B cell (primary cell): Measurements from ENCODE around the gene BRAF. TPM values are rescaled to one million over a fixed set of nuclear protein-coding genes. Genes with fewer than 3 reads are reported as not detected.

Experiments used
- ATAC-seq: fragments of 200-7000 bp; cut with Tn5 transposase; one replicate; pipeline ENCODE4 v1.10.0; 2021; ENCODE audit warnings: low read depth, mild to moderate bottlenecking, moderate number of reproducible peaks, moderate library complexity
- CTCF ChIA-PET: fragments of 350-600 bp; sonication (Branson Sonifier 250); formaldehyde crosslinking; loops from one replicate; lab custom pipeline; 2021; ENCODE audit warnings: antibody characterized with exemption, inconsistent platforms; lab: Charles Lee
- POLR2A ChIA-PET: fragments of 350-600 bp; sonication (Branson Sonifier 250); formaldehyde crosslinking; loops from one replicate; lab custom pipeline; 2021; ENCODE audit warnings: antibody characterized with exemption; lab: Charles Lee
- DNase-seq: peaks from one replicate; pipeline ENCODE4 v3.0.0; 2013
- H2AFZ ChIP-seq: 2 replicates; pipeline ENCODE4 v1.6.1; 2012; ENCODE audit warnings: mild to moderate bottlenecking, low read depth, low read length; ENCODE audit not compliant: insufficient read depth, poor library complexity, severe bottlenecking
- H3K27ac ChIP-seq, 2 donors: 1 replicate in 1 of 2; 2 replicates in 1 of 2; pipeline ENCODE4 v1.5.1; 2012 to 2013; ENCODE audit warnings: low read length in 2 of 2, mild to moderate bottlenecking in 2 of 2, moderate library complexity in 1 of 2
- H3K27me3 ChIP-seq, 4 experiments: fragments of 200-600 bp in 1 of 4; sonication (generic) in 1 of 4; replicated peaks in 1 of 4; 1 replicate in 2 of 4; 2 replicates in 2 of 4; pipeline versions ENCODE4 v1.6.1 to v1.7.0; 2013 to 2016; ENCODE audit warnings: low read length in 3 of 4, mild to moderate bottlenecking in 2 of 4, mixed read lengths in 1 of 4, moderate library complexity in 1 of 4; ENCODE audit not compliant: insufficient read depth in 4 of 4, control insufficient read depth in 3 of 4; ENCODE audit errors: control extremely low read depth in 1 of 4
- H3K36me3 ChIP-seq, 2 experiments: replicated peaks in 1 of 2; 1 replicate in 1 of 2; 2 replicates in 1 of 2; pipeline versions ENCODE4 v1.6.1 to v1.7.1; 2013; ENCODE audit warnings: low read length in 1 of 2; ENCODE audit not compliant: insufficient read depth in 2 of 2, control insufficient read depth in 1 of 2; ENCODE audit errors: control extremely low read depth in 1 of 2, extremely low read depth in 1 of 2
- H3K4me1 ChIP-seq, 2 donors: fragments of 200-600 bp in 1 of 2; sonication (generic) in 1 of 2; 1 replicate in 1 of 2; 2 replicates in 1 of 2; pipeline versions ENCODE4 v1.5.1 to v1.6.1; 2013 to 2017; ENCODE audit warnings: low read length in 2 of 2; ENCODE audit not compliant: control insufficient read depth in 2 of 2, insufficient read depth in 2 of 2
- H3K4me2 ChIP-seq: replicated peaks from 2 replicates; pipeline ENCODE3; 2012; ENCODE audit warnings: mild to moderate bottlenecking, low read depth, low read length; ENCODE audit not compliant: poor library complexity, severe bottlenecking
- H3K4me3 ChIP-seq, 5 experiments: fragments of 200-600 bp in 1 of 5; sonication (generic) in 1 of 5; 1 replicate in 3 of 5; 2 replicates in 2 of 5; pipeline versions ENCODE4 v1.5.1 to v1.7.0; 2011 to 2016; ENCODE audit warnings: low read length in 4 of 5, mild to moderate bottlenecking in 4 of 5, low read depth in 2 of 5, control low read depth in 1 of 5, moderate library complexity in 1 of 5; ENCODE audit not compliant: insufficient read depth in 1 of 5; ENCODE audit errors: control extremely low read depth in 1 of 5, extremely low read depth in 1 of 5
- H3K79me2 ChIP-seq: fragments of 200-600 bp; sonication (generic); one replicate; pipeline ENCODE4 v1.6.0; 2016; ENCODE audit warnings: low read length; ENCODE audit not compliant: control insufficient read depth, insufficient read depth
- H3K9ac ChIP-seq: fragments of 200-600 bp; sonication (generic); 2 replicates; pipeline ENCODE4 v1.6.1; 2017; ENCODE audit warnings: mild to moderate bottlenecking, low read length, moderate library complexity
- H3K9me3 ChIP-seq, 3 donors: one replicate each; pipeline versions ENCODE4 v1.6.1 to v1.7.1; 2013; ENCODE audit warnings: low read length in 2 of 3; ENCODE audit not compliant: control insufficient read depth in 2 of 3, insufficient read depth in 1 of 3; ENCODE audit errors: control extremely low read depth in 1 of 3
- H4K20me1 ChIP-seq: 2 replicates; pipeline ENCODE4 v1.6.0; 2012; ENCODE audit warnings: mild to moderate bottlenecking, low read length; ENCODE audit not compliant: insufficient read depth, control insufficient read depth, poor library complexity, severe bottlenecking
- H3K27ac Mint-ChIP-seq: one replicate; pipeline ENCODE4 v1.8.0; 2021; ENCODE audit warnings: mixed read lengths
- H3K27me3 Mint-ChIP-seq: one replicate; pipeline ENCODE4 v1.8.0; 2021; ENCODE audit warnings: mixed read lengths
- H3K4me1 Mint-ChIP-seq: one replicate; pipeline ENCODE4 v1.8.0; 2021; ENCODE audit warnings: mixed read lengths
- H3K4me3 Mint-ChIP-seq: one replicate; pipeline ENCODE4 v1.8.0; 2021; ENCODE audit warnings: mixed read lengths
- H3K9me3 Mint-ChIP-seq: one replicate; pipeline ENCODE4 v1.8.0; 2022; ENCODE audit warnings: mixed read lengths; ENCODE audit not compliant: insufficient read depth
- EZH2 ChIP-seq: IDR thresholded peaks from 2 replicates; pipeline ENCODE4 v1.6.1; 2012; ENCODE audit warnings: borderline replicate concordance, low read depth, mild to moderate bottlenecking, moderate library complexity, low read length; ENCODE audit not compliant: insufficient read depth, poor library complexity, severe bottlenecking
- whole genome bisulfite sequencing: methylation state at CpG from one replicate; pipeline ENCODE4 v1.1.5; 2013; ENCODE audit warnings: missing lambda C conversion rate; ENCODE audit not compliant: insufficient coverage; 5-methylcytosine and 5-hydroxymethylcytosine counted together
- intact Hi-C: fragments of 100-400 bp; cut with micrococcal nuclease; formaldehyde crosslinking; loops from one replicate; pipeline ENCODE4 v1.10.0; 2022
- polyA plus RNA-seq: library from polyadenylated mRNA; depleted of rRNA; stranded (reverse); fragments of >200 nt; gene quantifications from 2 replicates; pipeline ENCODE4 v1.2.3, GENCODE V29; 2012
- total RNA-seq, 2 donors: library from RNA; stranded (reverse); fragments of 120-200 nt in 1 of 2; gene quantifications; 1 replicate in 1 of 2; 2 replicates in 1 of 2; pipeline versions ENCODE4 v1.2.3 to v1.2.4, GENCODE V29; 2013 to 2022
- TF ChIP-seq, protein P1 (sequence below): fragments of 200-600 bp; IDR thresholded peaks from one replicate; pipeline ENCODE4 v1.8.0; 2022; ENCODE audit warnings: antibody characterized with exemption, mild to moderate bottlenecking

The BRAF gene
- total and polyA plus RNA-seq, 2 donors (not counting 1 experiment from before 2014, with no cell fraction given): 13.5 to 90.9 TPM

DNA sequence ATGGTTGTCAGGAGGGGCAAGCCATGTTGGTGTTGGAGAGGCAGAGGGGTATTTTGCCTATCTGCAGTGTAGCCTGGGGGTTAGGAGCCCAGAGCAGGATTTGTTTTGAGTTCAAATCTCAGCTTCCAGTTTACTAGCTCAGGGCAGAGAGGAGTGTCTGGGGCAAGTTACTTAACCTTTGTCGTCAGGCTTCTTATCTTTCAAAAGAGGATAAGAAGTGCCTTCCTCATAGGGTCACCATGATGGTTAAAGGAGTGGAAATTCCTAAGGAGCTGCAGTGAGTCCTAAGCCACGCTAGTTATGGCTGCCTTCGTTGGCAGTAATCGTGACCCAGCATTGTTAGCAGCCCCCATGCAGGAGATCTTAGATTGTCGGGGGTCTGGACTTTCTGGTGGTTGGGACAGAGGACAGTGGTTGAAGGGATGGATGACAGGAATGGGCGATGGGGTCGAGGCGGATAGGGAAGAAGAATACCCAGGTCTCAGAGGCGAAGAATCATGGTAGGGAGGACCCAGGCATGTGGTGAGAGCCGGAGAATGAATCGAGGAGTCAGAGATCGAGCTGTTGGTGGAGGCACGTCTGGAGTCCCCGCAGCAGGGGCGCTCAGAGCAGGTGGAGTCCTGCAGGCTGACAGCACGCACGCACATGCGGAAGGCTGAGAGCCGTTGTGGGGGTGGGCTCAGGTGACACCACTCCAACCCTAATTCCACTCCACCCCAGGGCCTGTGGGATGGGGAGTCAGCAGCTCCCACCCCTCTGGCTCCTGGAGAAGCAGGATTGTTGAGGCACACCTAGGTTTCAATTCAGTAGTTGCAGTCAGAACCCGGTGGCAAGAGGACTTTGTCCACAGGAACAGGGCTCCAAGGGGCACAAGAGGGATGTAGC, 240.4 kb downstream of the BRAF start:
- POLR2A ChIA-PET: no interaction called here
- intact Hi-C loops: no loop called here
- Histone ChIP-seq H3K4me2 (no peak overlapping the region), H3K9me3 (peaks cover 0 to 2% (median 0%) of the 10 kb centered on the region in 3 donors), H3K27ac (no peak overlapping the region), H3K4me1 (no peaks in the 10 kb centered on the region), H3K27me3 (no peaks in the 10 kb centered on the region), H3K79me2 (peaks cover 12% of the 10 kb centered on the region), H3K36me3 (peaks cover 3 to 50% of the 10 kb centered on the region in 2 experiments), H4K20me1 (no peaks in the 10 kb centered on the region), H3K9ac (no peak overlapping the region), H2AFZ (no peak overlapping the region), H3K4me3 (no peak overlapping the region)
- H3K9me3 Mint-ChIP-seq: no peaks in the 10 kb centered on the region
- no peaks in the 10 kb centered on the region for H3K4me1 Mint-ChIP-seq
- H3K4me3 Mint-ChIP-seq: no peak overlapping the region
- H3K27me3 Mint-ChIP-seq: no peaks in the 10 kb centered on the region
- 98% methylated on average over 16 of the region's 20 CpGs for WGBS
- CTCF ChIA-PET: interaction anchor here (0.6 kb wide), 2 partner anchors 8 to 190 kb away, joined by 4 to 5 read pairs; no protein-coding TSS in a partner anchor
- ATAC-seq: no peak
- DNase-seq: no peak
- TF ChIP-seq EZH2: no peak
- TF ChIP-seq, protein P1, sequence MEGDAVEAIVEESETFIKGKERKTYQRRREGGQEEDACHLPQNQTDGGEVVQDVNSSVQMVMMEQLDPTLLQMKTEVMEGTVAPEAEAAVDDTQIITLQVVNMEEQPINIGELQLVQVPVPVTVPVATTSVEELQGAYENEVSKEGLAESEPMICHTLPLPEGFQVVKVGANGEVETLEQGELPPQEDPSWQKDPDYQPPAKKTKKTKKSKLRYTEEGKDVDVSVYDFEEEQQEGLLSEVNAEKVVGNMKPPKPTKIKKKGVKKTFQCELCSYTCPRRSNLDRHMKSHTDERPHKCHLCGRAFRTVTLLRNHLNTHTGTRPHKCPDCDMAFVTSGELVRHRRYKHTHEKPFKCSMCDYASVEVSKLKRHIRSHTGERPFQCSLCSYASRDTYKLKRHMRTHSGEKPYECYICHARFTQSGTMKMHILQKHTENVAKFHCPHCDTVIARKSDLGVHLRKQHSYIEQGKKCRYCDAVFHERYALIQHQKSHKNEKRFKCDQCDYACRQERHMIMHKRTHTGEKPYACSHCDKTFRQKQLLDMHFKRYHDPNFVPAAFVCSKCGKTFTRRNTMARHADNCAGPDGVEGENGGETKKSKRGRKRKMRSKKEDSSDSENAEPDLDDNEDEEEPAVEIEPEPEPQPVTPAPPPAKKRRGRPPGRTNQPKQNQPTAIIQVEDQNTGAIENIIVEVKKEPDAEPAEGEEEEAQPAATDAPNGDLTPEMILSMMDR: no peak
- H3K27ac Mint-ChIP-seq: no peak overlapping the region

- TF ChIP-seq, protein P1: no peak
- TF ChIP-seq EZH2: no peak
- Mint-ChIP-seq H3K9me3 (no peaks in the 10 kb centered on the region), H3K27me3 (no peaks in the 10 kb centered on the region), H3K27ac (no peak overlapping the region), H3K4me3 (no peak overlapping the region), H3K4me1 (no peaks in the 10 kb centered on the region)
- WGBS: 100% methylated on average over 2 of the region's 3 CpGs
- Histone ChIP-seq H3K27me3 (no peaks in the 10 kb centered on the region), H3K4me3 (no peak overlapping the region), H3K36me3 (peaks cover 3 to 54% of the 10 kb centered on the region in 2 experiments), H3K4me2 (no peak overlapping the region), H3K9ac (no peak overlapping the region), H2AFZ (no peak overlapping the region), H3K27ac (no peak overlapping the region), H4K20me1 (no peaks in the 10 kb centered on the region), H3K9me3 (no peaks in the 10 kb centered on the region), H3K79me2 (peaks cover 19% of the 10 kb centered on the region), H3K4me1 (no peaks in the 10 kb centered on the region)
- ATAC-seq (no peak), DNase-seq (no peak)
- ChIA-PET CTCF (no interaction called here), POLR2A (no interaction called here)
- intact Hi-C loops: no loop called here
Measured at GRCh38 chr7:140683657-140684056, 241.1 kb downstream of the BRAF start.
